NAMALWA (cell line): ENCODE data around the gene TBC1D13.
"Not testable (repeated sequence)": the region's sequence is repeated elsewhere in the genome, so short reads cannot be mapped to it uniquely, and the experiment has no call there.

Experiments used
- DNase-seq: peaks from one replicate; pipeline ENCODE4 v3.0.0-alpha.2; 2015; ENCODE audit warnings: low spot score

Gene TBC1D13

DNA sequence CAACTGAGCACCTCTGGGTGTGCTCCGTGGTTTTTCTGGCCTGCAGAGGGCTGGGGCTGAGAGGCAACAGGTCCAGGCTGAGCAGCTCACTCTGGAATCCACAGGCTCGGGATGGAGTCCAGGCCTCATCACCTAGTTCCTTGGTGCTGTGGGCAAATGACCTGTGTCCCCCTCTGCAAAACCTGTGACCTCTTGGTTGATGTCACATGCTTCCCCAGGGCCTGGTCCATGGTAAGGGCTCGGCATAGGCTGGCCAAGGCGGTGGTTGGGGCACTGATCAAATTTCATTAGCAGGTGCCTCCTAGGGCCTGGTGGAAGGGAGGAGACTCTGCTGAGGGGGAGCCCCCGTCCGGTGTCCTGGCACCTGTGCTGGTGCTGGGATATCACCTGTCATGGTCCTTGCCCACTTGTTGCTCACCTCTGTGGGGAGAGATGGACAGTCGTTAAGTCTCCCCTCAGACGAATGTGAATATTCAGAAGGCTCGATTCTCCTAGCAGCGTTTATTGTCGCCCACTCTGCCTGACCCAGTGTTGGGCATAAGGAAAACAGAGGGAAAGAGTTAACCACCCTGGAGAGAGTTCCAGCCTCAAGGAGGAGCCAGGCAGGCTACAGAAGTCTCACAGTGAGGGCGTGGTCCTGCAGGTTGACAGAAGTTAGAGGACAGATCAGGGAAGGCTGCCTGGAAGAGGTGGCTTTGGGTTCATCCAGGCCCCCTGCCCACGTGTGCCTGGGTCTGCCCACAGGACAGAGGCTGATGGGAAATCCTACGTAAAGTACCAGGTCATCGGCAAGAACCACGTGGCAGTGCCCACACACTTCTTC, 34.7 kb downstream of the TBC1D13 start:
- DNase-seq: no peak

- no peak for DNase-seq
These were observed 35.5 kb downstream of the TBC1D13 start for GRCh38 chr9:128822407-128823042.

GRCh38 chr9:128823362-128823902, 36.4 kb downstream of the TBC1D13 start:
- DNase-seq: no peak

DNA sequence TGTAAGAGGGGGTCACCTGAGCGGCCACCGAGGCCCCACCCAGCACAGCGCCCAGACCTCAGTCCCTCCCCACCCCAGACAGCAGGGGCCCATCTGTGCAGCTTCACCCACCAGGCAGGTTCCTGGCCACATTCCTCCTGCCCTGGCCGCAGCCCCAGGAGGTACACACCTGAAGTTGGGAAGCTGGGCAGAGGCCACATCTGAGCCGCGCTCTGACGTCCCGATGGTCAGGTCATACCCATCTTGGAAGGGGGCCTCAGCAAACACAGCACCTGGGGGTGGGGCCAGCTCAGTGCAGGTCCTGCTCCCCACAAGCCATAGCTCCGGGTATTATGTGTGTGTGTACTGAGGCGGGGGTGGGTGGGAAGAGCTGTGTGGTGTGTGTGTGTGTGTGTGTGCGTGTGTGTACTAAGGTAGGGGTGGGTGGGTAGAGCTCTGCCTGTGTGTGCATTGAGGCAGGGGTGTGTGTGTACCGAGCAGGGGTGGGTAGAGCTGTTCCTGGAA, 36.9 kb downstream of the TBC1D13 start:
- no peak for DNase-seq

GRCh38 chr9:128824911-128825310, 37.9 kb downstream of the TBC1D13 start:
- DNase-seq: no peak

GRCh38 chr9:128825923-128826700, 39.1 kb downstream of the TBC1D13 start:
- DNase-seq: no peak

- DNase-seq: peak; percentile 35
These were observed 41.2 kb downstream of the TBC1D13 start for GRCh38 chr9:128828267-128828666.

DNA sequence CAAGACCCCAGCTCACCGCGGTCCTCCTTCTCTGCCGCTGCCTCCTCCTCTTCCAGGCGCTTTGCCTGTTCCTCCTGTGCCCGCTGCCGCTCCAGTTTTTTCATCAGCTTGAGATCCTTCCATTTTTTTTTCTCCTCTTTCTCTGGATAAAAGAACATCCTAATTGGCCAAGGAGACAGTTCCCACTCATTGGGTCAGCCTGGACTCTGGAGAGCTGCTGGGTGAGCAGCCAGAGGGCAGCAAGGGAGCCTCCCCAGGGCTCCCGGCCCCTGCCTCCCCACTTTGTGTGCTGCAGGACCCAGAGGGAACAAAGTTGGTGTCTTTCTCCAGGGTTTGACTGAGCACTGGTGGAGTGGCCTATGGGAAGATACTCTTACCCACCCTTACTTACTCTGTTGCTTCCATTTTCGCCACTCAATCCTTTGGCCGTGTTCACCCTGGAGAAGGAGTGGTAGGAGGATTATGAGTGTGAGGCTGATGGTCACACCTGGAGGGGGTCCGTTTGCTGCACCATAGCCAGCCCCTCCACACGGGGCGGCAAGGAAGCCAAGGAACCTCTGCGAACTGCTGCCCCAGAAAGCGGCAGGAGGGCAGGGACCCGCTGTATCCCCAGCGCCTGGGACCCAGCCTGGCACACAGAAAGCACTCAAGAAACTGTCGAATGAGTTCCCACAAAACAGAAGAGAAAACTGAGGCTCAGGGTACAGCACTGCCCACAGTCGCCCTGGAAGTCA, 41.8 kb downstream of the TBC1D13 start:
- DNase-seq: no peak

GRCh38 chr9:128829477-128830251, 42.6 kb downstream of the TBC1D13 start, which contains the start of gene SPOUT1:
TSS of gene SPOUT1 (minus strand) at chr9:128829794. CDS start at chr9:128829780, 14 bp downstream.
- DNase-seq: peak; percentile 98

DNA sequence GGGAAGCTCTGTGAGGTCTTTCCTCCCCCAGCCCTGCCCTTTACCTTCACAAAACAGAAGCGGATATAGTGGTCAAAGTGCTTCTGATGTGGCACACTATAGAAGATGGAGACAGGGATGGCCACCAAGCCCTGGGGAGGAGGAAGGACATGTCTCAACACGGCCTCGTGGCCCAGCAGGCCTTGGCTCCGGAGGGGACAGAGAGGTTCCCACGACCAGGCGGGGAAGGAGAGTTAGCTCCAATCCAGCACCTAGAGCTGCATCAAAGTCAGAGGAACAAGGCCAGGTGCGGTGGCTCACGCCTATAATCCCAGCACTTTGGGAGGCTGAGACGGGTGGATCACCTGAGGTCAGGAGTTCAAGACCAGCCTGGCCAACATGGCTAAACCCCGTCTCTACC, 46.6 kb downstream of the TBC1D13 start:
- no peak for DNase-seq

- DNase-seq: no peak
These were observed 48.5 kb downstream of the TBC1D13 start for GRCh38 chr9:128835246-128836210.

DNA sequence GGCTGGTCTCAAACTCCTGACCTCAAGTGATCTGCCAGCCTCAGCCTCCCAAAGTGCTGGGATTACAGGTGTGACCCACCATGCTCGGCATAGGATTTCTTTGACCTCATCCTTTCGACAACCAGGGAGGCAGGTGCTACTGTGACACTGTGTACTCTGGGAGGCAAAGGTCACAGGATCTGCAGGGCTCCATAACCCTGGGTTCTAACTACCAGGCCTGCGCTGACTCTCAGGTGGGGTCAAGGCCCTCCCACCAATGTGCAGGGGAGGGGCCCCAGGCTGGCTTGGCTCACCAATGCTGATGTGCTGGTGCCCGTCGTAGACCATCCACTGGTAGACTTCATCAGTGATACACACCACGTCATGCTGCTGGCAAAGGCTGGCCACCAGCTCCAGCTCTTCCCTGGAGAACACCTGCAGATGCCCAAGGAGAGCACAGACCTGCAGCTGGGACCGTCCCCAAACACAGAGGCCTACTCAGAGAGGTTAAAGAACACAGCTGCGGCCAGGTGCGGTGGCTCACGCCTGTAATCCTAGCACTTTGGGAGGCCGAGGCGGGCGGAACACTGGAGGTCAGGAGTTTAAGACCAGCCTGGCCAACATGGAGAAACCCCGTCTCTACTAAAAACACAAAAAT, 49.6 kb downstream of the TBC1D13 start:
- no peak for DNase-seq

DNA sequence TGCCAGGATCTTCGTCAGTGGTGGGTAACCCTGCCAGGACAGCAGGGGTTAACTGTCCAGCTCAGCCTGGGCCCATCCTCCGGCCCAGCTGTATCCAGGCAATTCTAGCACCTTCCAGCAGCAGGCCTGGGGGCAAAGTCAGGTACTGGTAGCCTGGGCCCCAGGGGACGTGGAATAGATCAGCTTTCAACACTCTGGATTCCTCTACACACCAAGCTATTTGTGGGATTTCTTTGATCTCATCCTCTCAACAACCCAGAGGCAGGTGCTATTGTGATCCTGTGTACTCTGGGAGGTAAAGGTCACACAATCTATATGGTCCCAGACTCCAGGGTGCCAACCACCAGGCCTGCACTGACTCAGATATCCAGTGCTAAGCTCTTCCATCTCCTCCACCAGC, 51.3 kb downstream of the TBC1D13 start:
- DNase-seq: no peak

GRCh38 chr9:128840524-128840923, 53.5 kb downstream of the TBC1D13 start:
- no peak for DNase-seq

DNA sequence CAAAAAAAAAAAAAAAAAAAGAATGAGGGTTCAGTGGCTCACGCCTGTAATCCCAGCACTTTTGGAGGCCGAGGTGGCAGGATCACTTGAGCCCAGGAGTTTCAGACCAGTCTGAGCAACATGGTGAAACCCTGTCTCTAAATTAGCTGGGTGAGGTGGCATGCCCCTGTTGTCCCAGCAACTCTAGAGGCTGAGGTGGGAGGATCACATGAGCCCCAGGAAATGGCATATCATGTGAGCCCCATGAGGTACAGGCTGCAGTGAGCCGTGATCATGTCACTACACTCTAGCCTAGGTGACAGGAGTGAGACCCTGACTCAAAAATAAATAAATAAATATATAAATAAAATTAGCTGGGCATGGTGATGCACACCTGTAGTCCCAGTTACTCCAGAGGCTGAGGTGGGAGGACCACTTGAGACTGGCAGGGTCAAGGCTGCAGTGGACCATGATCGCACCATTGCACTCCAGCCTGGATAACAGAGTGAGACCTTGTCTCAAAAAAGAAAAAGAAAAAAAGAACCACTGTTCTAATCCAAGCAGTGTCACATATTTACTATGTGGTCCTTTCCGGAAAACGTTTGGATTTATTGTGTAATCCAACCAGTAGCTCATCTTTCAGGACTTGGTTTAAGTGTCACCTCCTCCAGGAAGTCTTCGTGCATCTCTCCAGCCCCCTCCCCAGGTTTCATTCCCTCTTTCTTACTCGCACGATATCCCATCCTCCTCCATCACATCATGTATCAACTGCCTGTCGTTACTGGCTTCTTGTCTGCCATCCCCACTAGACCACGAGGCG, 54.8 kb downstream of the TBC1D13 start:
- DNase-seq: no peak

DNA sequence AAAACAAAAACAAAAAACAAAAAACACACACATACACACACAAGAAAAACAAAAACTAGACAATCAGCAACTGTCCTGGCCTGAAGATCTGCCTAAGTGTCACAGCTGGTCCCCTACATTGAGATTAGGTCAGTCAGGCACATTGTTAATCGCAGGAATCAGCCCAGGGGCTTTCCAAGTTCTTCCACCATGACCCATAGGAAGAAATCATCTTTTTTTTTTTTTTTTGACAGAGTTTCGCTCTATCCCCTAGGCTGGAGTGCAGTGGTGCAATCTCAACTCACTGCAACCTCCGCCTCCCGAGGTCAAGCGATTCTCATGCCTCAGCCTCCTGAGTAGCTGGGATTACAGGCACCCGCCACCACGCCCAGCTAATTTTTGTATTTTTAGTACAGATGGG, 56.1 kb downstream of the TBC1D13 start:
- DNase-seq: not testable (repeated sequence)

DNA sequence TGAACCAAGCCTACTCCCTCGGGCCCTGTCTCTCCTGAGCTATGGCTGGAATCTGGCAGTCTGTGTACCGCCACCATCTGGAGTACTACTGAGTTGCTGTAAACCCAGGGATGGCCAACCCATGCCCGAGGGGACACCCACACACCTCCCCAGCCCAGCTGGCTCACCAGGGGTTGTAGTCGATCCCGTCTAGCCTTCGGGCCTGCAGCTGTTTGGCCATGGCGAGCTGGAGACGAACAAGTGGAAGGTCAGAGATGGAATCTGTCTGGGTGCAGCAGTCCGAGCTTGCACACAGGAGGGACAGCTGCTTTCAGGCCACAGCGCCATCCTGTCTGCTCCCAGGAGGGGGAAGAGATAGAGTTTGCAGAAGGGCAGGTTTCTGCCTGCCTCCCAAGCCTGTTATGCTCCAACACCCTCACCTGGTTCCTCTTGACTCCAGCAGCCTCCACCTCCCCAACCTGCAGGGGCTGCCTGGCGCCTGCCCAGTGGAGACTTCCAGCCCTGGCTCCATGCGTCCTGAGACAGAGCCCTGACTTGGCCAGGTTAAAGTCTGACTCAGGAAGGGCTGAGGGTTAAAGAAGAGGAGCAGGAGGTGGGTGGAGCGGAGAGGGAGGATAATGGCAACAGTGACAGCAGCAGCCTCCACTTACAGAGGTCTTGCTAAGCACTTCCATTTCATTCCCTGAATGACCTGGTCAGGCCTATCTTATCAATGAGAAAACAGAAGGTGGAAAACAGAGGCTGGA, 58.3 kb downstream of the TBC1D13 start:
- DNase-seq: no peak

- no peak for DNase-seq
These were observed 59.6 kb downstream of the TBC1D13 start for GRCh38 chr9:128846680-128847030.
